GM21576 (cell line): ENCODE results near the gene ORC5.
"Not testable (repeated sequence)": the region's sequence is repeated elsewhere in the genome, so short reads cannot be mapped to it uniquely, and the experiment has no call there.

Experiments used
- ATAC-seq: cut with Tn5 transposase; IDR thresholded peaks from one replicate; pipeline ENCODE4 v1.9.1; 2021; ENCODE audit warnings: mild to moderate bottlenecking, moderate library complexity; ENCODE audit not compliant: unreplicated experiment

ORC5 gene

GRCh38 chr7:104207731-104208420, at the start of gene ORC5:
Gene ORC5 (minus strand): TSS chr7:104208013. CDS start chr7:104207904, 109 bp downstream.
- peak; percentile 99 for ATAC-seq

DNA sequence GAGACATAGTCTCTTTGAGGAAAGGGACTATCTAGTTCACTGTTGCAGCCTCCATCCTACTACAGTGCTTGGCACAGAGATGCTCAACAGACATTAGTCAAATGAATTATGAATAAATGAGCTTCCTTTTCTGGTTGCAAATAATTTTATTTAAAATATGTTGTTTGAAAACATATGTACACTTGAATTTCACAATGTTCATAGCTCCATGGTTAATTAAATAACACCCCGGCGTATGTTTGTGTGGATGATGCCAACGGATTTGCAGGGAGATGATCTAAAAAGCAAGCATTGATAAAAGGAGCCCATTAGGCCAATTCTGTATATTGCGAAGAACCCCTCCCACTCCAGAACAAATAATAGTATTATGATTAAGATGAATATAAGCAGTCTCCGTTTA, 47.8 kb upstream of the ORC5 start:
- ATAC-seq = no peak

- no peak for ATAC-seq
These were observed 47.4 kb upstream of the ORC5 start for GRCh38 chr7:104255194-104255593.

DNA sequence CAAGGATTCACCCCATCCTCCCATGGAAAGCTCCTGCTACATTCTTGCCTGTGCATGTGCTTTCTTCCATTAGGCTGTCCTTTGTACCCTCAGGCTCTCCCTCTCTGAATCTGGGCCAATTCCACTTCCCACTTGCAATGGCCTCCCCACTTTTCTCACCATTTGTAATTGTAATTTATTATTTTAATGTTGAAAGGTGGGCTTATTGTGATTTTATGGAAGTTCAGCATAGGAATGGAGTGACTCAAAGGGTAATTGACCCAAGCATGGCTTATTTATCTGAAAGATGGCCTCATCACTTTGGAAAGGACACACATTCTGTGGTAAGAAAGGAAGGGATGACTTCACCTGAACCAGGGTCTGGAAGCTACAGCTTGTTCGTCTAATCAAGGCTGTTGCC, 46.9 kb upstream of the ORC5 start:
- no peak for ATAC-seq

DNA sequence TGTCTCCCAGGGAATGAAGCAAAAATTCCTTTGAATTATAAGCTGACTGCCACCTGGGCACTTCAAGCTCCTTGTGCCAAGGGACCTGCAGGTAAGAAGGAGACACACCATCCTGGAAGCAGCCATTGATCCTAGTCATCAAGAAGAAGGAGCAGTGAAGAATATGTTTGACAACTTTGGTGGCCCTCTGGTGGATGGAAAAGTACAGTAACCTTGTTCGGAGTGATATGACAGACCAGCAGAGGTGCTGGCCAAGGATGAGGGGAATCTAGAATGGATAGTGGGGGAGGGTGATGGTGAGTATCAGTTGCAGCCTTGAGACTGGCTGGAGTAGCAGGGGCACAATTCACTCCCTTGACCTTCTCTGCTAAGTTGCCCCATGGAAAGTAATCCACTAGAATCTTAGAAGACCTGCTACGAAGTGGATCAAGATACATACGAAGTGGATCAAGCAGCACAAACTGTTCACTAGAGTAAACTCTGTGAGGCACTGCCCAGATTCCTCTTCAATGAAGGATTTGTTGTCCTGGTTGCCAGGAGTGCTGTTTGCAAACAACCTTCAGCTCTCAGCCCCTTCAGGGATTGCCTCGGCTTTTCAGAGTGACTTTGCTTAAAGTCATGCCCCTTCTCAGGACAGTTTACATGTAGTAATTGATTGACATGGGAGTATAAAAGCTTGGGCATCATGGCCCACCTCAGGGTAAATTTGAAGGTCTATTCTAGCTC, 44.8 kb upstream of the ORC5 start:
- no peak for ATAC-seq

DNA sequence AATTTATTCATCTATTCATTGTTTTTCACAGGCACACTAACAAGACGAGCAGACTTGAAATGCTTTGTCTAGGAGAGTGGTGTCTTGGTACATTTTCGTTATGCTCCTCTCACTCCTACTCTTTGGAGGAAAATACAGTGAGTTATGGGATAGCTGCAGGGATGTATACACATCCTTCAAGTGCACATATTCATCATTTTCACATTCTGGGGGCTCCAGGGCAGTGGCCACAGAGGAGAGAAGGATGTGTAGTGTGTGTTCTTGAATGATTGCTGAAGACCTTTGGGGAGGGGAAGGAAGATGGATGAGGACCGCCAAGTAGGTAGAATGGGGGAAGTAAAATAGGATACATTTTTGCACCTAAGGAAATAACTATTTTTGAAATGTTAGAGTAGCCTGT, 34.8 kb upstream of the ORC5 start:
- ATAC-seq = no peak

GRCh38 chr7:104241538-104242209, 33.9 kb upstream of the ORC5 start:
- ATAC-seq = no peak

- no peak for ATAC-seq
These were observed 33.3 kb upstream of the ORC5 start for GRCh38 chr7:104241135-104241534.

DNA sequence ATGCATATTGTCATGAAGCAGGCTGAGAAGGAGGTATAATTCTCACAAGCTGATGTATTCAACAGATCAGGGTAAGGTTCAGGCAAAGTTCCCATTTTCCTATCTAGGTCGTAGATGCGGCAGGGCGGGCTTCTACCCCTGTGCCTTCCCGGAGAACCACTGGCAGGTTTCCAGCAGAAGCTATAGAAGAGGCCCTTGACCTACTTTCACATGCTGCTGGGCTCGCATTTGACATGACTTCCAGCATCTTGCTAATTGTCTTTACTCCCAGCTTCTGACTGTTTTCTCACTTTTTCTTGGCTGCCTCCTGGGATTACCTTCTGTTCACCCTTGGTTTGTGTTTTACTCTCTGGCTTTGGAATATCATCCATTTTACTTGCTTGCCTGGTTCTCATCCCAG, 32.6 kb upstream of the ORC5 start:
- ATAC-seq = no peak

- ATAC-seq = not testable (repeated sequence)
These were observed 27.2 kb upstream of the ORC5 start for GRCh38 chr7:104234990-104235389.

DNA sequence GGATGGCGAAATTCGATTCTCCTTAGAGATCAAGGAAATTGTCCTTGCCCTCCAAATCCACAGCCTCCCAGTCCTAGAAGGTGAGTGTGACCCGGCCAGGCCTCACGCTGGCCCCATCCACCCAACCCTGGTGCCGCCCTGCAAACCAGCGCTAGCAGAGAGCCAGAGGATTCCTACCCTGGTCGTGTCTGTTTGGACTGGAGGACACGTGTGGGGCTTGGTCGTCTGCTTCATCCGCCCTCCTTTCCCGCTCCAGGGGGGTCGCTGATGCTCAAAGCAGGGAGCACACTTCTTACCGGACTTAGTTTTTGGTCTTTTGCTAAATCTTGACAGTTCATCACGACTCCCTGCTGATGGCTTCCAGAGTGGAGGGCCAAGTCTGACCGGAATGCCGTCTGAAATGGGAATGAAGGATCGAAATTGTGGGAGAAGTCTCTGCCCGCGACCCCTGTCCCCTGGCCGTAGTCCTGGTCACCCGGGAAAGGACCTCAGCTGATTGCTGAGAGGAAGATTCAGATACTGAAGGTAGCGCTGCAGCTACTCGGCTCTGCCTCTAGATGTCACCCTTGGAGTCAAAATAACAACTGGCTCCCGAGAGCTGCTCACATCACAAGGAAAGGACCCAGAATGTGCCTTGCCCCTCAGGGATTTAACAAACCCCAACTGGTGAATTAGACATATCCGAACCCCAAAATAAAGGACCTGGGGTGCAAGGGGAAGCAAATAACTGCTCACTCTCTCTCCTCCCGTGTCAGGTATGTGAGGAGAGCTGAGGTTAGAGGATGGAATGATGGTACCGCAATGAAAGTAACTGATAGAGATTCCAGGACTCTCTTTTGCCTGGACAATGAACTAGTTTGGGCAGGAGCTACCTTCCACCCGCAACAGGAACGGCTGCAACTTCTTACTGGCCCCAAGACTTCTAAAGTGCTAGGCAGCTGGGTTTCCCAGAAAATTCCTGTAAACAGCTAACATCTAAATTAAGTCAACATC, 23.5 kb upstream of the ORC5 start:
- ATAC-seq = no peak

DNA sequence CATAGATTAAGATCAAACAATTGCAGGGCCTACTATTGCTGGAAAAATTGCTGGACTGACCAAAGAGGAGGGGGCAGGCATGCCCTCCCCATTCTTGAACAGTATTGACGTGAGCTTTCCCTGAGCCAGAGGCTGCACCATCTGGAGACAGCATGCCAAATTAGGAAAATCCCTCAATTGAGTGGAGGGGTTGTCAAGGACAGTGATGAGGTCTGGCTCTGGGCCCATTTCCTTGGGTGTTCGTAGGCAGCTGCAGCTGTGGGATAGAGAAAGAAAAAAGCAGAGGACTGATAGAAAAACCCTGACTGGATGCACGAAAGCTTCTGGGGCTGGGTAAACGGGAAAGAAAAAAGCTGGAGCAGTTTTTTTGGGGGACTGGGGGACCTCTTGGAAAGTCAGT, 22.8 kb upstream of the ORC5 start:
- ATAC-seq = no peak

DNA sequence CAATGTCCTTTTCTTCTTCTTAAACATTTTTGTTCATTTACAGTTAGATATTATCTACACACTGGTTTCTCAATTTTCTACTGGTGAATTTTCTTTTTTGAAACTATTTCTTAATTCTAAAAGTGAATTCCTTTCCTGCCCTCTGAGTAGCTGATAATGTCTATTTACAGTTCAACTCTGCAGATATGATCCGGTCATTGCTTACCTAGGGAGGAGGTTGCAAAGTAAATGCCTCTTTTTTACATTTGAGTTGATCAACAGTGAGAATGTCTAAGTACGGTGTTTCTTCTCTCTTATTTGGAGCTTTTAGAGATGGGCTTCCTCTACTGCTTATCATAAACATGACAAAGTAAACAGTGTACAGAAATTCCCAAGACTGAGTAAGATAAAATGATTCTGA, 20.6 kb upstream of the ORC5 start:
- no peak for ATAC-seq

- ATAC-seq = no peak
These were observed 17.6 kb upstream of the ORC5 start for GRCh38 chr7:104225451-104225850.

- ATAC-seq = no peak
These were observed 9.8 kb upstream of the ORC5 start for GRCh38 chr7:104217620-104218019.

DNA sequence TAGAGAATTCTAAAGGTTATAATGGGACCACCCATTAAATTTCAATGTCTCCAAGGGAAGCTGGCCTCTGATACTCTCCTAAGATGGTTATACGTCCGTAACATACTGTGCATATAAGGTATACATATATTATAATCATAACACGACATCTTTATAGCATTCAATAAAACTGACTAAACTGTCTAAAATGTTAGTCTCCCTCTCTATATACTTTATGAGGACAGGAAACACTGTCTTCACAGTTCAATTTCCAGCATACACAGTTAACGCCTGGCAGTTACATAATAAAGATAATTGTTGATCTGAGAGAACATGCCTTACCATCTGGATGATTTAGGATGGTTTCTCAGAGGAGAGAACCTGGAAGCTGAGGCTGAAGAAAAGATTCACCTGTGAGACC, 1.2 kb upstream of the ORC5 start:
- no peak for ATAC-seq

DNA sequence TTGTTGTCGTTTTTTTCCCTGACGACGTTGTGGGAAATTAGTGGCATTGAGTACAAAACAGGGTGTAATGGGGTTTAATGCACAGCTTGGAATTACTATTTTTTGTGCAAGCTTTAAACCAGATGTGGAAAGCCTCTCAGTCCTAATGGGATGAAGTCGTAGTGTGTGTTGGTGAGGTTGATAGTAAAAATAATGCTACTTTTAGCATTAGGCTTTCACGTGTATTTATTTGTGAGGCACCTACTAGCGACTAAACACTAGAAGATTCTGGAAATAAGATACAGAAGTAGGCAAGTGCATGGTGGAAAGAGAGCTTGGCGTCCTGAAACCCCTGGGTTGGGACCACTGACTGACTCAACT, 588 bp upstream of the ORC5 start:
- ATAC-seq = peak; percentile 5

DNA sequence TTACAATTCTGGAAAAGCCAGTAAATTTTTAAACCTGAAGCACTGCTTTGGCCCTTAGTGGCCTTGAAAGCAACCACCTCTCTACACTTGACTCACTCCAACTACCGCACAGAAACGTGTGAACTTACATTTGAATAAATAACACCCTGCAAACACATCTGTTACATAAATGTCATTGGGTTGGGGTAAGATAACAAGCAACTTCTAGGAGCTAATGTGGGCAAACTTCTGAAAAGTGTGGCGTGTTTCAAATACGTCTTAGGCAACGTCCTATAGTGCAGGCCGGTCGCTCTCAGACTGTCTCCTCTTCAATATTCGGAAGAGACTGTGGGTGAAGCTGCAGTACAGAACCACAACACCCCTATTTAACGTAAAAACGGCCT, 474 bp downstream of the ORC5 start:
- peak; percentile 30 for ATAC-seq

- no peak for ATAC-seq
These were observed 972 bp downstream of the ORC5 start for GRCh38 chr7:104206841-104207240.

DNA sequence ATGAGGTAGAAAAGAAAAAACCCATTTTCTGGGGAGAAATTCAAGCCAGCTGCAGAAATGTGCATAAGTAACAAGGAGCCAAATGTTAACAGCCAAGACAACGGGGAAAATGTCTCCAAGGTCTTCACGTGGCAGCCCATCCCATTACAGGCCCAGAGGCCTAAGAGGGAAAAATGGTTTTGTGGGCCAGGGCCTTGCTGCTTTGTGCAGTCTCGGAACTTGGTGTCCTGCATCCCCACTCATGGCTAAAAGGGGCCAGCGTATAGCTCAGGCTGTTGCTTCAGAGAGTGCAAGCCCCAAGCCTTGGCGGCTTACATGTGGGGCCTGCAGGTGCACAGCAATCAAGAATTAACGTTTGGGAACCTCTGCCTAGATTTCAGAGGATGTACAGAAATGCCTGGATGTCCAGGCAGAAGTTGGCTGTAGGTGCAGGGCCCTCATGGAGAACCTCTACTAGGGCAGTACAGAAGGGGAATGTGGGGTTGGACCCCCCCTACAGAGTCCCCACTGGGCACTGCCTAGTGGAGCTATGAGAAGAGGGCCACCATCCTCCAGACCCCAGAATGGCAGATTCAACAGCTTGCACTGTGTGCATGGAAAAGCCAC, 9.0 kb downstream of the ORC5 start:
- ATAC-seq = no peak

DNA sequence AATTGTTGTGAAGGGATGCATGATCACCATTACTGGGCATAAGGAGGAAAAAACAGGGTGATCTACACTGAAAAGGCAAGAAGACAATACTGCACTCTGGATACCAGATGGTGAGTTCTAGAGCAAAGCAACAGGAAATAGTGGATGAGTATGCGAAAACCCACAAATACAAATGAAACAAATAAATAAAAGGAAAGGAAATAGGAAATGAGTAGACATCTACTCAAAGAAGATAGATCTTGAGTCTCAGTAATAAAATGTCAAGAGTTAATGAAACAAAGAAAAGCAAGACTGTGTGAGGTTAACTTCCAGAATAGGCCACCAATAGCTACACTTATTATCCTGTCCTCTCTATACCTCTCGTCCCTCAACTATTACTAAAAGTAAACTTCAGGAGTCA, 11.7 kb downstream of the ORC5 start:
- no peak for ATAC-seq
